CD4-positive, alpha-beta T cell treated with Interleukin-6 at 100 ng/mL for 8 hours (primary cell): ENCODE results near the gene STRA8.

Experiments
- DNase-seq: peaks from one replicate; pipeline ENCODE4 v3.0.0-alpha.2; 2020; ENCODE audit warnings: mixed read lengths, low spot score

Gene STRA8

DNA sequence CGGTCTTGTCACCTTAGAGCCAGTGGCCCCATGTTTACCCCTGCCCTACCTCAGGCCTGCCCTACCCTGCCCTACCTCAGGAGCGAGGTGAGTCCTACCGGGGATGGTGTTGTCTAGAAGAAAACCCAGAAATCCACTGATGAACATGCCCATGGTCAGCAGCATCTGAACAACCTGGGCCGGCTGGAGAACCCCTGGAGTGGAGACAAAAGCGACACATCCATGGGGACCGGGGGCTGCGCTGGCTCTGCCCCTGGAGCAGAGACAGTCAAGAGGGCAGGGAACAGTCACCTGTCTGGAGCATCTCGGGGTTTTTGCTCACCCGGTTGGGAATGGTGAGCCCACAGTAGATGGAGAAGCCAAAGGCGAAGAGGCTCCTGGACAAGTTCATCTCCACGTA lies 36.3 kb downstream of the STRA8 start:
- no peak for DNase-seq

DNA sequence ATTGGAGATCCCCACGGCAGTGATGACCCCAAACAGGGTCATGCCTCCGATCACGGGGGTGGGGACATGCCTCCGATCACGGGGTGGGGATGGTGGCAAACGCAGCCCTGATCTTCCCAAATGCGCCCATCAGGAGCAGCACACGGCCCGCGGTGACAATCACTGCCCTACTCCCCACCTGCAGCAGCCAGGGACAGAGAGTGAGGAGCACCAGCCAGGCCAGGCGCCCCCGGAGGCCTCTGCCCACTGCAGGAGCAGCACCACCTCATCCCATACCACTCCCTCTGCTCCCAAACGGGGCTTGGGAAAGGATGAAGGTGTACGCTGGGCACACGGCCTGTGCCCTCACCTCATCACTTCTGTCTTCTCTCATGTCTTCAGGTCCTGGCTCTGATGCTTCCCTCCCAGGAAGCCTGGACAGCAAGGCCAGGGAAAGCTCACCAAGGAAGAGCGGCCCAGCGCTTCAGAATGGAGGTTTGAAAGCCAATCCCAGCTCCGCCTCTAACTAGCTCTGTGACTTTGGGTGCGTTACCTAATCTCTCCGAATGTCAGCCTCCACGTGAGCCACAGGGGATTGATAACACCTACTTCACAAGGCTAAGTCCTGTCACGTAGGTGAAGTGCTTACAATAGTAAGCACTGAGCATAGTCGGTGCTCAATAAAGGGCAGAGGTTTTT lies 37.1 kb downstream of the STRA8 start:
- no peak for DNase-seq

DNA sequence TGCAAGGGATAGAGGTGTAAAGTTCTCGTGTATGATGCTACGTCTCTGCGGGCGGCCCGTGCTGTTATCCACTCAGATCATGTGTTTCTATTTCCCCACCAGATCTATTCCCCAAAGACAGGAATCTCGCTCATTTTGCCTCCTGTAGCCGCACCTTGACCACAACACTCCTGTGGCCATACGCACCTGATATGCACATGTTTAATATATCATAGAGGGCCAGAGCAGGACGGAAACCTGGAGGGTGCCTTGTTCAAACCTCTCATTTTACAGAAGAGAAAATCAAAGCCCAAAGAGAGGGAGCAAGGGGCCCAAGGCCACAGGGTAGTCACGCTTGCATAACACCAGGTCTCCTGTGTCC lies 37.6 kb downstream of the STRA8 start:
- no peak for DNase-seq

DNA sequence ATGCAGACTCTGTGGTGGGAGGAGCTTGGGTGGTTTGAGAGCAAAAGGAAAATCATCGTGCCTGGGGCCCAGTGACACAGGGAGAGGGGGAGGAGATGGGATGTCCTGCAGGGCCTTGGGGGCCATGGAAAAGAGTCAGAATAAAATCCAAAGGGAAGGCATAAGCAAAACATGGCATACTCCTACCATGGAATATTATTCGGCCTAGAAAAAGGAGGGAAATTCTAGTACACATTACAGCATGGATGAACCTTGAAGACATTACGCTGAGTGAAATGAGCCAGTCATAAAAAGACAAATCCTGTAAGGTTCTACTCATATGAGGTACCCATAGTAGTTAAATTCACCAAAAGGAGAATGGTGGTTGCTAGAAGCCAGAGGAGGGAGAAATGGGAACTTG lies 38.7 kb downstream of the STRA8 start:
- DNase-seq: no peak

DNA sequence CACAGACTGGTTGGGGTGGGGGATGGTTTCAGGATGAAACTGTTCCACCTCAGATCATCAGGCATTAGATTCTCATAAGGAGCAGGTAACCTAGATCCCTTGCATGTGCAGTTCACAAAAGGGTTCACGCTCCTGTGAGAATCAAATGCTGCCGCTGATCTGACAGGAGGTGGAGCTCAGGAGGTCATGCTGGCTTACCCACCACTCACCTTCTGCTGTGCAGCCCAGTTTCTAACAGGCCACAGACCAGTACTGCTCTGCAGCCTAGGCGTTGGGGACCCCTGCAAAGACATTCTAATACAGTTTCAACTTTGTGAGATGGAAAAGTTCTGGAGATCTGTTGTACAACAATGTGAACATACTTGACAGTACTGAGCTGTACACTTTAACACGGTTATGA lies 39.9 kb downstream of the STRA8 start:
- no peak for DNase-seq

DNA sequence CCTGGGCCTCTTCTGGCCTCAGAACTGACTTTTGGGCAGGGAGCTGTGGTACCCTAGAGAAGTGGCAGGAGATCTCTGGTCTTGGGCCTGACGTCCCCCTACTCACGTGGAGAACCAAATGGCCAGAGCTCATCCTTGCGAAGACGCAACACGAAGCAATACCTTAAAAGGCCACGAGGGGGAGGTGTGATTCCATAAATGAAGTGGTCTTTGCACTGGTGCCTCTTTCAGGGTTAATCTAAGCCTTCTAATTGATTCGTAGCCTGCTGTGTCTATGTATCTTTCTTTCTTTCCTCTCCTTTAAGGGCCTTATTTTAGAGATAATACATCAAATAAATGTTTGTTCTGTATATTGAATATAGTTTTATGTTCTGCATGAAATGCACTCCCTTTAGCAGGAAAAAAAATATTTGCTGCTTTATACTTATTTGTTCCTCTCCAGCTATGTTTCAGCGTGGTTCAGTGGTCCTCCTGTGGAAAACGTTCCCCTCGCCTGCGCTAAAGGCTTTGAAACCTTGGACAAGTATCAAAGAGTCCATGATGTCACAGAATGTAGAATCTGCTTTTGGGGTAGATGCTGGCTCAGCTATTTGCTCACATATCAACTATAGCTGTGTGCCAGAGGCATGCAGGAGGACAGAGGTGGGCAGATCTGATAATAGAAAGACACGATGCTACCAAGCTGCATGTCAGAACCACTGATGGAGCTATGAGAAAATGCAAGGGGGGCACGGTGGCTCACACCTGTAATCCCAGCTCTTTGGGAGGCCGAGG lies 41.0 kb downstream of the STRA8 start:
- DNase-seq: peak; percentile 54

DNA sequence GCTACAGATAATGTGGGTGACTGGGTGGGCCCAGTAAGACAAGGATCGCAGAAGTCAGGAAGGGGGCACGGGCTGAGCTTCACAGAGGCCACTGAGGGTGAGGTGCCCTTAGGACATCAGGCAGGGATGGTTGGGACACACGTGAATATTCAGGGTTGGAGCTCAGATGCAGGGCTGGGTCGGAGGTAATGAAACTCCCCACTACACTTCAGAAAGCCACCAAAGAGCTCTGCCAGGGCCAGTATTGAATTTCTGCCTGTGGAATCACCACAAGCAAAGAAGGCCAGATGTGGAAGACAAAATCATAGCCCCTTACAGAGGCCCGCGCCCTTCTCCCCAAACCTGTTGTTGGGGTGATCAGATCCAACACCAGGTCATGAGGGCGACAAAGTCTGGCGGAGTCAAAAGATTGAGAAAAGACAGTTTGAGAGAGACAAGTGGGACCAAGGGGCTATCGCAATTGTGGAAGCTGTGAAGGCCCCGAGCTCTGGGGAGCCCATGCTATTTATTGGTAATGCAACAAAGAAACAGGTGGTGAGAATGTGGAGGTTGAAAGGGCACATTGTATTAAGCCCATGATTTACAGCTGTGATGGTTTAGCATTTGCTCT lies 42.4 kb downstream of the STRA8 start:
- no peak for DNase-seq

DNA sequence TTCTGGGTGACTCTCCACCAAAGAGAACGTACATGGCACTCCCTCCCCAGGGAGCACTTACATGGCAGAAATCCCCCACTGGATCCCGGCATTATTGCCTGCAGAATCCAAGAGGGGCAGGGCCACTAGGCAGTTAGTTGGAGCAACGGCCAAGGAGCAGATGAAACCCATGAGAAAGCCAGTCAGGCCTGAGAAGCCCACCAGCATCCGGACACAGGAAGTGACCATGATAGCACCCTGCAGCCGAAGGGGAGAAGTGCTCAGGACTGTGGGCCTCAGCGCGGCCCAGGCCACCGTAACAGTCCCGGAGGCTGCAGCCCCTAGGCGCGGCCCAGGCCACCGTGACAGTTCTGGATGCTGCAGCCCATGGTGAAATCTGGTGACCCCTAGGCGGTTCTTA lies 43.5 kb downstream of the STRA8 start:
- DNase-seq: no peak

DNA sequence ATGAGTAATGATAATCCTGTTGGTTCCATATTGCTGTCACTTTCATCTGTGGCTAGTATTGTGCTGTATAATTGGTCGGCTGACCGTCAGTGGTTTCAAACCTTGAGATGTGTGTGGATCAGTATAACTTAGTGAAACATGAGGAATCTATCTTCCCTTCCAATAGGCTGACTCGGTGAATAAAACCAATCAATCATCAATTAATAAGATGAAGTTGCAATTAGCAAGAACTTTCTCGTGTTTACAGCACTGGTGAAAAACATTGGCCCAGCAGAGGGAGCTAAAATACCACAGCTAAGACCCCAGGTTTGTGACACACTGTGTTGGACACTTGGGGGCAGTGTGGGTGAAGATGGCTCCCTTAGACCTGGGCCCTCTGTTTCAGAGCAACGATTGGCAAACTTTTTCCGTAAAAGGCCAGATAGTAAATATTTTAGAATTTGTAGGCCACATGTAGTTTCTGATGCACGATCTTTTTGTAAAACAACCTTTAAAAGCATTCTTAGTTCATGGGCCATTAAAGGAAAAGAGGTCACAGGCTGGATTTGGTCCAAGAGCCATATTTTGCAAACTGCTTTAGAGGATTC lies 47.8 kb downstream of the STRA8 start:
- peak; percentile 81 for DNase-seq

DNA sequence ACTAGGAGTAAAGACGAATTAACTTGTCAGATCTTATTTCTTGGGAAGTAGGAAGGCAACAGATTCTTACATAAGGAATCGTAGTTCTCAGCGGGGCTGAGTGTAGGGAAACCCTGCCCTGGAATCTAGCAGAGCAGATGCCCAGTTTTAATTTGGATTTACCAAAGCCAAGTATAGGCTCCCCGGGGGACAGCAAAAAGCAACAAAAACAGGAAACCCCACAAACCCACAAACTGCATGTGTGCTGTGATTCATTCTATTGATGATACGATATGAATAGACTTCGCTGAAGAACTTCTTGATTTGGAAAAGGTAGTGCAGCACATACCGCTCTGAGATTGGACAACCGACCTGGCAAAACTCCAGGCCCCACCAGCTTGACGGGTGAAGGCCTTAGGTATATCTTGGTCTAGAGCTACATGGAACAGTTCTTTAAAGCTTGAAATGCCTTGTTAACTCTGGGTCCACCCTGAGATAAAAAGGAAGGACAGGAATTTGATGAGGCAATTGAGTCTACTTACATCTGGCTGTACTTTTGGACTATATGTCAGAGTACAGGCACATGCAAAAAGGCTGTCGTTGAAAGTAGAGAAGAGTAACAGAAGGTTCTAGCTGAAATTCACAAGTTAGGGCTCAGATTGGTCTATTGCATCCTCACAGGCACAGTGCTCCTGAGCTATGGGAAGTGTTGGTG lies 49.1 kb downstream of the STRA8 start:
- peak; percentile 38 for DNase-seq

DNA sequence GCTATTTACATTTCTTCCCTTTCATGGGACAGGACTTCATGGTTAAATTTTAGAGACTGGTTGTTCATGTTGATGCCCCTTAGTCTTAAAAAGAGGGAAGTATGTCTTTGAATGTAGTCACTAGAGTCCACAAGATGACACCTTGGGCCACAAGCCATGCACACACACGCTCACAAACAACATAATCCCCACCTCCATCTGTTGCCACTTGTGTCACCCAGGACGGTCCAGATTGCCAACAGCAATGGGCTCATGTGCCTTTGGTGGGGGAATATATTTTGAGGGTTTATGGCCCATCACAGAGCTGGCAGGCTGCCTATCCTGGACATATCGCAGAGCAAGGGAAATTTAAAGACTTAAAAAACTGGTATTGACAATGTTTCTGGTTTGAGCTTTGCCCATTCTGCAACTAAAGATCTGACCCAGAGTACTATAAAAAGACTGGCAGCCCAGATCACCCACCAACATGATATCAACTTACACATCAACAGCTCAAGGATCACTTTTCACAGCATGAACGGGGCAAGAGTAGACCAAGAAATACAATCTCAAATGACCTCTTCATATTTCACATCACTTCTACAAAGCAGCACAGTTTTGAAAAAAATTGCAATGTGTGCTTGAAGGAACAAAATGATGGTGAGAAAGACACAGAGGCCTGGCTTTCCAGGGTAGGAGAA lies 50.5 kb downstream of the STRA8 start:
- DNase-seq: no peak

DNA sequence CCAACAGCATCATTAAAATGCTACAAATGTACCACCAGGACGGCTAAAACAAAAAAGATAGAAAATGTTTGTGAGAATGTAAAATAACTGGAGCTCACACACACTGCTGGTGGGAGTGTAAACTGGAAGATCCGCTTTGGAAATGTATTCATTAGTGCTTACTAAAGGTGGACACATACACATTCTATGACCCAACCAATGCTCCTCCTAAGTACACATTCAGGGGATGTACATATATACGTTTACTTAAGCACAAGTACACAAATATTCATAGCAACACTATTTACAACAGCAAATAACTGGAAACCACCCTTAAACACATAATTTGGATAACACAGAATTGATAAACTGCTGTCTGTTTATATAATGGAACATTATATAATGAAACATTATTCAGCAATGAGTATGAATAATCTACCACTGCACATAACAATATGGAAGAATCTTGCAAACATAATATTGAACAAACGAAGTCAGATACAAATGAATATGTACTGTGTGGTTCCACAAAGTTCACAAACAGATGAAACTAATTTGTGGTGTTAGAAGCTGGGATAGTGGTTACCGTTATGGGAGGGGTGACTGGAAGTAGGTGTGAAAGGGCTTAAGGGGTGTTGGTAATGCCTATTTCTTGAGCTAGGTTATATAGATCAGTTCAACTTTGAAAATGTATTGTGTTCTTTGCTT lies 52.1 kb downstream of the STRA8 start:
- DNase-seq: no peak

DNA sequence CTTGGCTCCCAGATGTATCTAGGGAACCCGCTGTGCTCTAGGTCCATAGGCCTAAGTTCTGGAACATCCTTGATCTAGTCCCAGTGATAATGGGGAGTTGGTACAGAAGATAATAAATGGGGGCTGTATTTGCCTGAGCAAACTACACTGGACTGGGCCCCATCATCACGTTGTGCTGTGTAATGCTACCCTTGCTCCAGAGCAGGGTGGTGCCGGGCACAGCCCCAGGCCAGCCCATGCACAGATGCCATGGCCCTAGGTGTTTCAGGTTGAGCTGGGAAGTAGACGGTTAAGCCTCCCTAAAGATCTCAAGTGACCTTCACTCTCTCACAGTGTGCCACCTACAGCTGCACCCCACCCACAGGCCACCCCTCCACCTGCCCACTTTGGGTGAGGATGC lies 53.2 kb downstream of the STRA8 start:
- no peak for DNase-seq

DNA sequence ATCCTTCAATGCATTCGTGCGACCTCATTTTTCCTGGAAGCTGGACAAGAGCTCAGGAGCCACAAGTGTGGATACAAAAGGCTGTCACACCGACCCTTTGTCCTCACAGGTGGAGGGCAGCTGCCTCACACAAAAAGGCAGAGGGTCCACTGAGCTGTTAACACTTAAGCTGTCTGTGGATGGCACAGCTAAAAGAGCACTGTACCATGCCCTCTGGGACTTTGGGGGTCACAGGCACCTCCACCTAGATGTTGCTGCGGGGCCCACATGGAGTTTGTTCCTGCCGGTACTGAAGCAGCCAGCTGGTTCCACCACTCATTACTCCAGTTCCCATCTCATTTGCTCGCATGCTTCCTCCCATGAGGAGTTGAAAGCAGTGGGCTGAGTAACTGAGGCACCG lies 57.0 kb downstream of the STRA8 start:
- no peak for DNase-seq

DNA sequence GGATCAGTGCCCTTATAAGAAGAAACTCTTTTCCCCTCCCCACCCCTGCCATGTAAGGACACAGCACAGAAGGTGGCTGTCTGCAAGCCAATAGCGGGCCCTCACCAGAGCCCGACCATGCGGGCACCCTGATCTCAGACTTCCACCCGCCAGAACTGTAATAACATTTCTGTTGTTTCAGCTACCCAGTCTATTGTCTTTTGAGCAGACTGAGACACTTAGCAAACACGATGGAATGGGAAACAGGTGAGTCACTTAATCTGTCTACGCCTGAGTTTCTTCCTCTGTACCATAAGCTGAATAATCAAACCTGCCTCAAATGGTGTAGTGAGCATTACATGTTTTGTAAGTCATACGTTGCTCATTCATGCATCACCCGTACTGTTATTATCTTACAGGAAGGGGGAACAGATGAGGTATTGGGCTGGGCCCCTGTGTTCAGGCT lies 58.2 kb downstream of the STRA8 start:
- no peak for DNase-seq

DNA sequence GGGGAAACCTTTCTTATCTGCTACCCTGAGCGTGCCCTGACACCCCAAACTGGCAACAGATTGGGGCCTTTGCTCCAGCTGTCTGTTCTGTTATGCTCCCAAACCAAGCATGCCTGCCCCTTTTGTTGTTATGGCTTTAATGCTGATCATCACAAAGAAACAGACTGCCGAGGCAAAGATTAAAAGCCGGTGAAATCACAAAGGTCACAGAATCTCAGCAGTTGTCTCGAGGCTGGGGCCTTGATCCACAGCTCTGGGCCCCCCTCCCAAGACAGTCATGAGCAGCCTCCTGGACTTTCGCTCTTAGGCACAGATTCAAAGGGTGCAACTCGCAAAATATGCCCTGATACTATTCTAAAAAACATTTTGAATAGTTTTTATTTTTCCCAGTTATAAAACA lies 65.6 kb downstream of the STRA8 start:
- no peak for DNase-seq

DNA sequence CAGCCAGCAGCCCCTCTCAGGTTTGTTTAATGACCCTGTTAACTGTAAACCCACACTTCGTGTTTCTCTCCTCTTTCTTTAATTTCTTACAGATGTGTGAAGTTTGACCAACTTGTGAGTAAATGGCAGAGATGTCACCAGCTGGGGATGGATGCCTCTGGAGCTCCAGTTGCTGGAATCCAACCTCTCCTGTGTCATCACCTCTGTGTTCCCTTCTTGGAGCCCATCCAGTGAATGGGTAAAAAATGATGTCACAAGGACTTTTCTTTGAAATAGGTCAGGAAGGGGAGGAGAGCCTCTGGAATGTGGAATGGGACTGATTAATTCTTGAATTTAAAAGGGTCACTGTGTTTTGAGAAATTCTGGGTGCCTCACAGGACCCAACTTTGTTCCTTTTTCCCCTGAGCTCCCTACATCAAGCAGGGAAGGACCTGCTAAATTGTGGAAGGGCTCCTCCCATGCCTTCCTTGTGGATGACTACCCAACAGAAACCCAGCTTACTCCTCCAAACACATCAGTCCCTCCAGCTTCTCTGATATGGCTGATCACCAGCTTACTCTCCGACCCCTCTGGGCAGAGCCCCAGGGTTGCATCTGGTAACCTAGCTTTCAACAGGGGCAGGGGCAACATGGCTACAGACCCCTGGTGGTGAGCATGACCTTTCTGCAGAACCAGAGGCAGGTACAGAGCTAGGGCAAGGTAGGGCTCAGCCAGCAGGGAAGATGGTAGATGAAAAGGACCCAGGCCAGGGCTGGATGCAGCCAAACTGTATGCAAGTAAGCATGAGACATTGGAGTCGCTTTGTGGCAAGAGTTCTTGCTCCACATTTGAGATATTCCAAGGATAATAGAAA lies 67.5 kb downstream of the STRA8 start:
- no peak for DNase-seq
